Ammon's horn (tissue), 1 donor: ENCODE data around the gene ARPC5L.
"Not testable (repeated sequence)": the region's sequence is repeated elsewhere in the genome, so short reads cannot be mapped to it uniquely, and the experiment has no call there.

ENCODE experiments used
- DNase-seq: peaks from one replicate; pipeline ENCODE4 v3.0.0-alpha.2; 2016; ENCODE audit warnings: low spot score

Gene ARPC5L

DNA sequence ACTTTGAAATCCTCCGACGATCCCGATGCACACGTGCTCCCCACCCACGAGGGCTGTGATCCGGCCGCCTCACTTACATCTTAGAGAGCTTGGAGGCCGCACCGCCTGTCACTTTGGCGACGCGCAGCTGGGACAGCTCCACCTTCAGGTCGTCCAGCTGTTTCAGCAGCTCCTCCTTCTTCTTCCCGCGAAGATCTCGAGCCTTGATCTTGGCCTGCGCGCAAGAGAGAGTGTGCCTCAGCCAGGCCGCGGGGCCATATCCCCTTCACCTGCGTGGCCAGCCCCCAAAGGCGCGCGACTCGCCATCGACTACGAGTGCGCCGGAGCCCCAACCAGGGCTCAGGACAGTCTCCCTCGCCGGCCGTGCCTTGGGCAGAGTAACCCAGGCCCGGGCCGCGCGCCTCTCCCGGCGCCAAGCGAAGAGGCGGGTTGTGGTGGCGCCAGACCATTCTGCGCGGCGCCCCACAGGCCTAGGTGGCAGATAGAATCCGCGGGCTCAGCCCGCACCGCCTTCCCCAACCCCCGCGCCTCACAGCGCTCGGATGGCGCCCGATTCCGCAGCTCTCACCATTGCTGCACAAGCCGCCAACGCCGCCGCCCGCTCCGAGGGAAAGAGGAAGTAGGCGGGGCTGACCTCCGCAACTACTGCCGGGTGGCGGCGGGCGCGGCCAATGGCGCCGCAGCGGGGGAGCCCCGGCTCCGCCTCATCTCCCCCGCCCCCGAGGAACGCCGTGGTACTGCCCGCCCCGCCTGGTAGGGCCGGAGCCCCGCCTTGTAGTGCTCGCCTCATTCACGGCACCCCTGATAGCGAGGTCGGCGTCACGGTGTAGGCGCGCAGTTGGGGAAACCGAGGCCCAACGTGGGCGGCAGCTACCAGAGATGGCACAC lies at the start of gene ARPC5L, which contains the start of gene RPL35:
Gene ARPC5L, plus strand, starts transcription at position 789 of the 888 bp plus-strand sequence. CDS start 7,161 bp downstream, outside the sequence.
Gene RPL35, minus strand, starts transcription at position 616 of the 888 bp plus-strand sequence. Its CDS starts 45 bp downstream, at position 571.
- peak; percentile 96 for DNase-seq

DNA sequence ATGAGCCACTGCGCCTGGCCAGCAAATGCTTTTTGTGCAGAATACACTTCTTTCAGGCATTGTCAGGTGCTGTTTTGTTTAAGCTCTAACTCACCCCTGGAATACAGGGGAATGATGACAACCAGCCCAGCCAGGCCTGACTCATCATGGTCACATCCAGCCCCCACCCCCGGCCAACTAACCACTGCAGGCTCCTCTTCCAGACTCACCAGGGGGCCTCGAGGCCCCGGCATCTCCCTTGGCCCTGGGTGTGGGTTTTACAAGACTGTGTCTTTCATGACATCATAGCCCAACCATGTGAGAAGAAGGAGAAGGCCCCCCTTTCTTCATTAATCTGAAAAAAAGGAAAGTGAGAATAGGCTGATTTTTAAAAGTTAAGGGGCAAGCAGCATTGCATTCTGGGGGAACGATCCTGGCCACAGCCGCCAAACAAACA lies 49.5 kb upstream of the ARPC5L start:
- DNase-seq = no peak

DNA sequence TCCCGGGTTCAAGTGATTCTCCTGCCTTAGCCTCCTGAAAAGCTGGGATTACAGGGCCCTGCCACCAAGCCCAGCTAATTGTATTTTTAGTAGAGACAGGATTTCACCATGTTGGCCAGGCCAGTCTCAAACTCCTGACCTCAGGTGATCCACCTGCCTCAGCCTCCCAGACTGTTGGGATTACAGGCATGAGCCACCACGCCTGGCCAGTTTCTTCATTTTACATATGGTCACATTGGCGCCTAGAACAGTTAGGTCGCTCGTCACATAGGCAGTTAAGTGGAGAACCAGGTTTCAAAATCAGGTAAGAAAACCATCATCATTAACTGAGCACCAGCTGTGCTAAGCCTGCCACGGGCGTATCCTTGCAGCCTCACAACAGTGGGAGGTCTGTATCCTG lies 48.9 kb upstream of the ARPC5L start:
- DNase-seq = no peak

- no peak for DNase-seq
These were observed 48.3 kb upstream of the ARPC5L start for GRCh38 chr9:124813501-124814163.

- no peak for DNase-seq
These were observed 47.8 kb upstream of the ARPC5L start for GRCh38 chr9:124814164-124814535.

DNA sequence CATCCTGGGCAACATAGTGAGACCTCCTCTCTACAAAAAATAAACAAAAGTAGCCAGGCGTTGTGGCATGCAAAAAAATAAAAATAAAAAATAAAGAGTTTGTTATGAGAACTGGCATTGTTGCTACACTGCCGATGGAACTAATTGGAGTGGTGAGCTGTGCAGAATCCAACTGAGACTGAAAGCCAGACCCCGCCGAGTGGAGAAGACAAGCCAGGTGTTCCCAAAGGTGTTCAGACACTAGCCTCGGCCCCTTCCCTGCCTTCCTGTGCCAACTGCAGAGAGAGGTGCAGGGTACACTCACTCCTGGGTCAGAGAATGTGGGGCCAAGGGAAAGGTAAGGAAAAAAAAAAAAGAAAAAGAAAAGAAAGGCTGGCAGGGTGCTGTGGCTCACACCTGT lies 46.3 kb upstream of the ARPC5L start:
- no peak for DNase-seq

- no peak for DNase-seq
These were observed 43.3 kb upstream of the ARPC5L start for GRCh38 chr9:124818431-124819281.

DNA sequence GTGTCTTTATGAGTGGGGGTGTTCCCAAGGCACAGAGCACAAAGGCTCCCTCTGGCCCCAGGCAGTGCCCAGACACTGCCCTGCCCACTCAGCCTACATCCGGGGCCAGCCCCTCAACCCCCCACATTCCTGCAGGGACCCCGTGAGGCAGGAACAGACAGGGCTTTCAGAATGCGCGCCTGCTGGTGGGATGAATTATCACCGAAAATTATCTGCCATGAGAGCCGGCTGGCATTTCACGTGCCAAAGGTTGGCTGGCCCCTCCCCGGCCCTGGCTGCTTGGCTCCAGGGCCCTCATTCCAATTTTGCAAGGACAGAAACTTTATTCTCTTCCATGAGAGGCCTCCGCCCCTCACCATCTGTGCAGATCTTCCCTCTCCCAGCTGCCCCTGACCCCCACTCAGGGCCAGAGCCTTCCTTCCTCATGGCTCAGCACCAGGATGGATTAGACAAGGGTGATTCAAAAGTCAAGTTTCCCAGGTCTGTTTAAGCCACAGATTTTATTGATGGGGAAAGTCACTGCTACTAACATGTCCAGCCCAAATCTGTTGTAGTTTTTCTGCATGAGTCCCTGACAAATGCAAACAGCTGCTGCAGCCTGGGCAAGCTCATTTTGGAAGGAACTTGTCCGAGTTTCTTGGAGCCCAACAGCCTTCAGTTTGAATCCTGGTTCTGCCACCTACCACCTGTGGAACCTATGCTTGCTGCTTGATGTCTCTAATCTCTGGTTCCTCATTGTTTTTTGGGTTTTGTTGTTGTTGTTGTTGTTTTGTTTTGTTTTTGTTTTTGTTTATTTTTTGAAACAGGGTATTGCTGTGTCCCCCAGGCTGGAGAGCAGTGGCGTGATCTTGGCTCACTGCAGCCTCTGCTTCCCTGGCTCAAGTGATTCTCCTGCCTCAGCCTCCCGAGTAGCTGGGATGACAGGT lies 41.0 kb upstream of the ARPC5L start:
- DNase-seq = no peak

DNA sequence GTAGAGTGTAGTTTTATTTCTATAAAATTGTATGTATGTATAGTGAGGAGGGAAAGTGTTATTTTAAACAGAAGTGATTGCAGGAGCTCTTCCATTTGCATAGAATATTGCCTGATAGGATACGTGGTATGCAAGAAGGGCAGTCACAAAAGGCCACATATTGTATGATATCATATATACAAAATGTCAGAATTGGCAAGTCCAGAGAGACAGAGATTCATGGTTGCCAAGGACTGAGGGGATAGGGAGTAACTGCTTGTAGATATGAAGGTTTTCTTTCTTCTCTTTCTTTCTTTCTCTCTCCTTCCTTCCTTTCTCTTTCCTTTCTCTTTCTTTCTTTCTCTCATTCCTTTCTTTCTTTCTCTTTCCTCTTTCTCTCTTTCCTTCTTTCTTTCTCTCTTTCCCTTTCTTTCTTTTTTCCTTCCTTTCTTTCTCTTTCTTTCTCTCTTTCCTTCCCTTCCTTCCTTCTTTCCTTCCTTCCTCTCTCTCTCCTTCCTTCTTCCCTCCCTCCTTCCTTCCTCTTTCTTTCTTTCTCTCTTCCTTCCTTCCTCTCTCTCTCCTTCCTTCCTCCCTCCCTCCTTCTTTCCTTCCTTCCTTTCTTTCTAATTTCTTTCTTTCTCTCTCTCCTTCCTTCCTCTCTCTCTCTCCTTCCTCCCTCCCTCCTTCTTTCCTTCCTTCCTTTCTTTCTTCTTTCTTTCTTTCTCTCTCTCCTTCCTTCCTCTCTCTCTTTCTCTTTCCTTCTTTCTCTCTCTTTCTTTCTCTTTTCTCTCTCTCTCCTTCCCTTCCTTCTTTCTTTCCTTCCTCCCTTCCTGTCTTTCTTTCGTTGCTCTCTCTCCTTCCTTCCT lies 33.2 kb upstream of the ARPC5L start:
- no peak for DNase-seq

DNA sequence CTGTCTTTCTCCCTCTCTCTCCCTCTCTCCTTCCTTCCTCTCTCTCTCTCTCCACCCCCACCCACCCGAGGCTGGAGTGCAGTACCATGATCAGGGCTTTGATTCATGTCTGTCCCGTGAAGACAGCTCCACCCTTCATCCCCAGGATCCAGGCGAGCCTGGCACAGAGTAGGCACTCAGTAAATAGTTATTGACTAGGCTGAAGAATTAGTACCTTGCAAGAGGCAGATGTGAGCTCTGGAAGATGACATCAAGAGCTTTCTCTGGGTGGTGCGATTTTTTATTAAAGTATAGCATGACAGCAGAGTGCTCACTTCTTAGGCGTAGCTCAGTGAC lies 32.6 kb upstream of the ARPC5L start:
- DNase-seq = no peak

GRCh38 chr9:124830593-124830992 lies 31.3 kb upstream of the ARPC5L start:
- no peak for DNase-seq

- DNase-seq = no peak
These were observed 30.1 kb upstream of the ARPC5L start for GRCh38 chr9:124831642-124832364.

GRCh38 chr9:124834591-124834990 lies 27.3 kb upstream of the ARPC5L start:
- DNase-seq = no peak

GRCh38 chr9:124835026-124835557 lies 26.8 kb upstream of the ARPC5L start:
- no peak for DNase-seq

- DNase-seq = not testable (repeated sequence)
These were observed 23.8 kb upstream of the ARPC5L start for GRCh38 chr9:124838132-124838531.

DNA sequence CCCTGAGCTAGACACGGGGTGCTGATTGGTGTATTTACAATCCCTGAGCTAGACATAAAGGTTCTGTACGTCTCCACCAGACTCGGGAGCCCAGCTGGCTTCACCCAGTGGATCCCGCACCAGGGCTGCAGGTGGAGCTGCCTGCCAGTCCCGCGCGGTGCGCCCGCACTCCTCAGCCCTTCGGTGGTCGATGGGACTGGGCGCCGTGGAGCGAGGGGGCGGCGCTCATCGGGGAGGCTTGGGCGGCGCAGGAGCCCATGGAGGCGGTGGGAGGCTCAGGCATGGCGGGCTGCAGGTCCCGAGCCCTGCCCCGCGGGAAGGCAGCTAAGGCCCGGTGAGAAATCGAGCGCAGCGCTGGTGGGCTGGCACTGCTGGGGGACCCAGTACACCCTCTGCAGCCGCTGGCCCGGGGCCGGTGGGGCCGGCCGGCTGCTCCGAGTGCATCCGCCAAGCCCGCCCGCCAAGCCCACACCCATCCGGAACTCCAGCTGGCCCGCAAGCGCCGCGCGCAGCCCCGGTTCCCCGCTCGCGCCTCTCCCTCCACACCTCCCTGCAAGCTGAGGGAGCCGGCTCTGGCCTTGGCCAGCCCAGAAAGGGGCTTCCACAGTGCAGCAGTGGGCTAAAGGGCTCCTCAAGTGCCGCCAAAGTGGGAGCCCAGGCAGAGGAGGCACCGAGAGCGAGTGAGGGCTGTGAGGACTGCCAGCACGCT lies 23.2 kb upstream of the ARPC5L start:
- not testable (repeated sequence) for DNase-seq

GRCh38 chr9:124839612-124840299 lies 22.2 kb upstream of the ARPC5L start:
- DNase-seq = no peak

- no peak for DNase-seq
These were observed 21.6 kb upstream of the ARPC5L start for GRCh38 chr9:124840300-124840833.
